ACC112 (cell line): ENCODE measurements around the gene MEX3B.
"Not testable (repeated sequence)": the region's sequence is repeated elsewhere in the genome, so short reads cannot be mapped to it uniquely, and the experiment has no call there.

Experiments
- H2AFZ ChIP-seq: fragments of 200-600 bp; sonication (generic); one replicate; pipeline ENCODE4 v1.6.0; 2017; ENCODE audit warnings: antibody characterized with exemption, low read length; ENCODE audit not compliant: unreplicated experiment
- H3K27ac ChIP-seq: fragments of 200-600 bp; sonication (generic); 2 replicates; pipeline ENCODE4 v1.5.1; 2014; ENCODE audit warnings: low read depth, mild to moderate bottlenecking, antibody characterized with exemption, low read length, moderate library complexity
- H3K27me3 ChIP-seq: fragments of 200-600 bp; sonication (generic); 2 replicates; pipeline ENCODE4 v1.6.1; 2014; ENCODE audit warnings: mild to moderate bottlenecking, antibody characterized with exemption, low read length, moderate library complexity, mixed read lengths; ENCODE audit not compliant: insufficient read depth
- H3K36me3 ChIP-seq: fragments of 200-600 bp; sonication (generic); 2 replicates; pipeline ENCODE4 v1.6.1; 2016; ENCODE audit warnings: mild to moderate bottlenecking, antibody characterized with exemption, low read length, moderate library complexity, mixed read lengths; ENCODE audit not compliant: insufficient read depth
- H3K4me1 ChIP-seq: fragments of 200-600 bp; sonication (generic); one replicate; pipeline ENCODE4 v1.6.1; 2016; ENCODE audit warnings: low read length, mixed read lengths; ENCODE audit not compliant: insufficient read depth, unreplicated experiment, control insufficient read depth
- H3K4me3 ChIP-seq: fragments of 200-600 bp; sonication (generic); 2 replicates; pipeline ENCODE4 v1.5.1; 2014; ENCODE audit warnings: mild to moderate bottlenecking, low read depth, low read length
- H3K79me2 ChIP-seq: fragments of 200-600 bp; sonication (generic); one replicate; pipeline ENCODE4 v1.6.0; 2016; ENCODE audit warnings: low read length; ENCODE audit not compliant: control insufficient read depth, unreplicated experiment, insufficient read depth

MEX3B gene

DNA sequence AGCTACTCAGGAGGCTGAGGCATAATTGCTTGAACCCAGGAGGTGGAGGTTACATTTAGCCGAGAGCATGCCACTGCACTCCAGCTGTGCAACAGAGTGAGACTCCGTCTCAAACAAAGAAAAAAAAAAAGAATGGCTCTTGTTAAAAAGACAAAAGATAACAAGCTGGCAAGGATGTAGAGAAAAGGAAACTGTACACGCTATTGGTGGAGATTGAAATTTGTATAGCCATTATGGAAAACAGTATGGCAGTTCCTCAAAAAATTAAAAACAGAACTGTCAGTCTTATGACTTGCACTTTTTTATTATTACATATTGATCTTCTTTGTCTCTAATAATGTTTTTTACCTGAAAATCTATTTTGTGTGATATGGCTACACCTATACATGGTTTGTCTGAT lies 41.9 kb downstream of the MEX3B start:
- peaks cover 3% of the 10 kb centered on the region for H3K27me3 ChIP-seq
- H2AFZ ChIP-seq = no peak overlapping the region
- no peak overlapping the region for H3K4me3 ChIP-seq
- H3K27ac ChIP-seq = no peak overlapping the region
- H3K79me2 ChIP-seq = no peaks in the 10 kb centered on the region
- H3K36me3 ChIP-seq = no peaks in the 10 kb centered on the region
- no peaks in the 10 kb centered on the region for H3K4me1 ChIP-seq

DNA sequence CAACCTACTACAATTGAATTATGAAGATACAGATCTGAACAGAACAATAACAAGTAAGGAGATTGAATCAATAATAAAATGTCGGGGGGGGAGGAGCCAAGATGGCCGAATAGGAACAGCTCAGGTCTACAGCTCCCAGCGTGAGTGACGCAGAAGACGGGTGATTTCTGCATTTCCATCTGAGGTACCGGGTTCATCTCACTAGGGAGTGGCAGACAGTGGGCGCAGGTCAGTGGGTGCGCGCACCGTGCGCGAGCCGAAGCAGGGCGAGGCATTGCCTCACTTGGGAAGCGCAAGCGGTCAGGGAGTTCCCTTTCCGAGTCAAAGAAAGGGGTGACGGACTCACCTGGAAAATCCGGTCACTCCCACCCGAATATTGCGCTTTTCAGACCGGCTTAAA lies 50.7 kb downstream of the MEX3B start:
- not testable (repeated sequence) for H2AFZ ChIP-seq, H3K27ac ChIP-seq, H3K4me1 ChIP-seq, H3K79me2 ChIP-seq, H3K27me3 ChIP-seq, H3K36me3 ChIP-seq, H3K4me3 ChIP-seq

DNA sequence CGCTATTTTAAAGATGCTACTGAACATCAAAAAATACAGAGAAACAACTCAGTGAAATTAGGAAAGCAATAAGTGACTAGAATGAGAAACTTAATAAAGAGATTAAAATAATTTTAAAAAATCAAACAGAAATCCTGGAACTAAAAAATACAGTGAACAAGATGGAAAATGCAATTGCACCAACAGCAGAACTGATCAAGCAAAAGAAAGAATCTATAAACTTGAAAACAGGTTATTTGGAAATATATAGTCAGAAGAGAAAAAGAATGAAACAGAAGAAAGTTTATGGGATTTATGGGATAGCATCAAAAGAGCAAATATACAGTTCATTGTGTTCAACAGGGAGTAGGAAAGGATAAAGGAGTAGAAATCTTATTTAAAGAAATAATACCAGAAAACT lies 53.3 kb downstream of the MEX3B start:
- Histone ChIP-seq H2AFZ (no peak overlapping the region), H3K27ac (no peak overlapping the region), H3K4me3 (no peak overlapping the region), H3K79me2 (no peaks in the 10 kb centered on the region), H3K36me3 (no peaks in the 10 kb centered on the region), H3K4me1 (no peaks in the 10 kb centered on the region), H3K27me3 (no peaks in the 10 kb centered on the region)
